Posterior vena cava (tissue), 2 donors: Measurements from ENCODE around the gene MADD. TPM values are rescaled to one million over a fixed set of nuclear protein-coding genes. Genes with fewer than 3 reads are reported as not detected.

Experiments used
- DNase-seq: peaks from one replicate; pipeline ENCODE4 v3.0.0-alpha.2; 2020; ENCODE audit warnings: low spot score
- intact Hi-C, 2 donors: fragments of 100-400 bp; cut with DNase I; formaldehyde crosslinking; loops; one replicate each; pipeline versions ENCODE4 v1.14.1 to v1.14.2; 2022 to 2023
- total RNA-seq, 2 donors: library from RNA; stranded (reverse); fragmentation: NEBNext Ultra II Directional; extraction: Animal tissue kit (Norgen Biotek cat#: 25700); gene quantifications; one replicate each; pipeline ENCODE4 v1.2.1, GENCODE V29; 2021
- donor health status: DM: yes; HTN: yes; CAD: no.
- donor health status: DM: yes; HTN: yes; CAD: no.

The MADD gene
- total RNA-seq, 2 donors from 2014 or later: 32.4 to 32.5 TPM

- DNase-seq: peak; percentile 97
- intact Hi-C loops: no loop called here
These were observed 21.1 kb upstream of the MADD start, which contains the start of gene ACP2 for GRCh38 chr11:47248664-47249377. ACP2 (minus strand) TSS chr11:47248814; CDS start chr11:47248789, 25 bp downstream.

- intact Hi-C loops: no loop called here
- DNase-seq: no peak
These were observed 20.6 kb upstream of the MADD start for GRCh38 chr11:47249378-47249715.

- DNase-seq: no peak
- intact Hi-C loops: no loop called here
These were observed 18.2 kb upstream of the MADD start for GRCh38 chr11:47251751-47252150.

GRCh38 chr11:47253660-47254059 lies 16.3 kb upstream of the MADD start:
- DNase-seq: no peak
- intact Hi-C loops: no loop called here

- no peak for DNase-seq
- intact Hi-C loops: no loop called here
These were observed 15.5 kb upstream of the MADD start for GRCh38 chr11:47254386-47254785.

GRCh38 chr11:47256374-47256773 lies 13.6 kb upstream of the MADD start:
- intact Hi-C loops: loop anchor here in 1 of 2 donors (5.0 kb wide), 1 partner anchor 74 kb away; no protein-coding TSS in a partner anchor
- no peak for DNase-seq

GRCh38 chr11:47257177-47257516 lies 12.8 kb upstream of the MADD start:
- DNase-seq: no peak
- intact Hi-C loops: loop anchor here in 1 of 2 donors (5.0 kb wide), 1 partner anchor 75 kb away; no protein-coding TSS in a partner anchor

- intact Hi-C loops: loop anchor here in 1 of 2 donors (5.0 kb wide), 1 partner anchor 75 kb away; no protein-coding TSS in a partner anchor
- DNase-seq: peak; percentile 91
These were observed 12.2 kb upstream of the MADD start, which contains the start of gene NR1H3 for GRCh38 chr11:47257517-47258316. NR1H3 (plus strand) TSS chr11:47257996; CDS start chr11:47259217, 1,221 bp downstream.

GRCh38 chr11:47258317-47258902 lies 11.5 kb upstream of the MADD start:
- intact Hi-C loops: loop anchor here in 1 of 2 donors (5.0 kb wide), 1 partner anchor 76 kb away; no protein-coding TSS in a partner anchor
- DNase-seq: no peak

- DNase-seq: no peak
- intact Hi-C loops: loop anchor here in 1 of 2 donors (5.0 kb wide), 1 partner anchor 77 kb away; no protein-coding TSS in a partner anchor
These were observed 10.5 kb upstream of the MADD start for GRCh38 chr11:47259232-47259977.

GRCh38 chr11:47260366-47260765 lies 9.6 kb upstream of the MADD start:
- DNase-seq: no peak
- intact Hi-C loops: no loop called here

- no peak for DNase-seq
- intact Hi-C loops: no loop called here
These were observed 8.6 kb upstream of the MADD start for GRCh38 chr11:47261291-47261800.

- DNase-seq: no peak
- intact Hi-C loops: no loop called here
These were observed 5.8 kb upstream of the MADD start for GRCh38 chr11:47264119-47264518.

GRCh38 chr11:47264521-47264920 lies 5.4 kb upstream of the MADD start:
- intact Hi-C loops: no loop called here
- DNase-seq: no peak

- intact Hi-C loops: no loop called here
- DNase-seq: peak; percentile 63
These were observed 2.1 kb upstream of the MADD start for GRCh38 chr11:47267876-47268275.

GRCh38 chr11:47268448-47269001 lies 1.4 kb upstream of the MADD start:
- no peak for DNase-seq
- intact Hi-C loops: no loop called here

GRCh38 chr11:47269002-47269828 lies 718 bp upstream of the MADD start:
- peak; percentile 96 for DNase-seq
- intact Hi-C loops: no loop called here
